ENCODE measurements around the gene TPTE.
"Not testable (repeated sequence)": the region's sequence is repeated elsewhere in the genome, so short reads cannot be mapped to it uniquely, and the experiment has no call there.

The TPTE gene

GRCh38 chr21:10521091-10521598 lies at the start of gene TPTE:
Gene TPTE, plus strand, starts transcription at chr21:10521583. Its CDS starts 17,141 bp downstream, at chr21:10538724.
- DNase-seq (ENCODE audit: low read depth in 1 of 2, low spot score in 1 of 2) = no peak

- not testable (repeated sequence) for DNase-seq (ENCODE audit: low read depth in 1 of 2, low spot score in 1 of 2)
Observed at GRCh38 chr21:10471999-10472398, 49.4 kb upstream of the TPTE start.

- not testable (repeated sequence) for DNase-seq (ENCODE audit: low read depth in 1 of 2, low spot score in 1 of 2)
Observed at GRCh38 chr21:10477794-10478193, 43.6 kb upstream of the TPTE start.

GRCh38 chr21:10479875-10480274 lies 41.5 kb upstream of the TPTE start:
- DNase-seq (ENCODE audit: low read depth in 1 of 2, low spot score in 1 of 2) = not testable (repeated sequence)

GRCh38 chr21:10484864-10485263 lies 36.5 kb upstream of the TPTE start:
- not testable (repeated sequence) for DNase-seq (ENCODE audit: low read depth in 1 of 2, low spot score in 1 of 2)

- DNase-seq (ENCODE audit: low read depth in 1 of 2, low spot score in 1 of 2) = not testable (repeated sequence)
Observed at GRCh38 chr21:10490453-10490852, 30.9 kb upstream of the TPTE start.

GRCh38 chr21:10511116-10511515 lies 10.3 kb upstream of the TPTE start:
- DNase-seq (ENCODE audit: low read depth in 1 of 2, low spot score in 1 of 2) = no peak

- DNase-seq (ENCODE audit: low read depth in 1 of 2, low spot score in 1 of 2) = not testable (repeated sequence)
Observed at GRCh38 chr21:10516889-10517288, 4.5 kb upstream of the TPTE start.

- not testable (repeated sequence) for DNase-seq (ENCODE audit: low read depth in 1 of 2, low spot score in 1 of 2)
Observed at GRCh38 chr21:10517904-10518303, 3.5 kb upstream of the TPTE start.

GRCh38 chr21:10521835-10522500 lies 585 bp downstream of the TPTE start:
- DNase-seq (ENCODE audit: low read depth in 1 of 2, low spot score in 1 of 2) = not testable (repeated sequence)

GRCh38 chr21:10539956-10540355 lies 18.6 kb downstream of the TPTE start:
- no peak for DNase-seq (ENCODE audit: low read depth in 1 of 2, low spot score in 1 of 2)

GRCh38 chr21:10544376-10544775 lies 23.0 kb downstream of the TPTE start:
- DNase-seq (ENCODE audit: low read depth in 1 of 2, low spot score in 1 of 2) = not testable (repeated sequence)

- not testable (repeated sequence) for DNase-seq (ENCODE audit: low read depth in 1 of 2, low spot score in 1 of 2)
Observed at GRCh38 chr21:10547868-10548267, 26.5 kb downstream of the TPTE start.

- not testable (repeated sequence) for DNase-seq (ENCODE audit: low read depth in 1 of 2, low spot score in 1 of 2)
Observed at GRCh38 chr21:10548331-10548954, 27.1 kb downstream of the TPTE start.

- not testable (repeated sequence) for DNase-seq (ENCODE audit: low read depth in 1 of 2, low spot score in 1 of 2)
Observed at GRCh38 chr21:10570803-10571202, 49.4 kb downstream of the TPTE start.

- not testable (repeated sequence) for DNase-seq (ENCODE audit: low read depth in 1 of 2, low spot score in 1 of 2)
Observed at GRCh38 chr21:10574531-10575310, 53.3 kb downstream of the TPTE start.

GRCh38 chr21:10575311-10575667 lies 53.9 kb downstream of the TPTE start:
- DNase-seq (ENCODE audit: low read depth in 1 of 2, low spot score in 1 of 2) = no peak

GRCh38 chr21:10578910-10579309 lies 57.5 kb downstream of the TPTE start:
- not testable (repeated sequence) for DNase-seq (ENCODE audit: low read depth in 1 of 2, low spot score in 1 of 2)

- not testable (repeated sequence) for DNase-seq (ENCODE audit: low read depth in 1 of 2, low spot score in 1 of 2)
Observed at GRCh38 chr21:10589115-10589514, 67.7 kb downstream of the TPTE start.

GRCh38 chr21:10607074-10607473 lies 85.7 kb downstream of the TPTE start:
- DNase-seq (ENCODE audit: low read depth in 1 of 2, low spot score in 1 of 2) = not testable (repeated sequence)

GRCh38 chr21:10614285-10614684 lies 92.9 kb downstream of the TPTE start:
- not testable (repeated sequence) for DNase-seq (ENCODE audit: low read depth in 1 of 2, low spot score in 1 of 2)

- DNase-seq (ENCODE audit: low read depth in 1 of 2, low spot score in 1 of 2) = not testable (repeated sequence)
Observed at GRCh38 chr21:10616061-10616460, 94.7 kb downstream of the TPTE start.

Measured in activated T-helper 1 cell treated with anti-CD3 and anti-CD28 coated beads, Interleukin-2, amount 50 U/mL, for 16 hours (primary cell).